Measurements from ENCODE around the gene COL4A2. TPM values are rescaled to one million over a fixed set of nuclear protein-coding genes. Genes with fewer than 3 reads are reported as not detected.

Gene COL4A2
- total RNA-seq, 1 donor from 2014 or later, result 60.9 TPM

- H3K36me3 Mint-ChIP-seq (ENCODE audit: unreplicated experiment), result peaks cover 5% of the 10 kb centered on the region
Observed at GRCh38 chr13:110472904-110473563, 165.9 kb downstream of the COL4A2 start.

GRCh38 chr13:110474713-110475112 lies 167.6 kb downstream of the COL4A2 start:
- peak overlapping the region; percentile 62 for H3K27ac Mint-ChIP-seq (ENCODE audit: unreplicated experiment)
- peaks cover 6% of the 10 kb centered on the region for H3K4me1 Mint-ChIP-seq (ENCODE audit: low read depth, unreplicated experiment)
- H3K36me3 Mint-ChIP-seq (ENCODE audit: unreplicated experiment), result peaks cover 5% of the 10 kb centered on the region
- peaks cover 5% of the 10 kb centered on the region for H3K9me3 Mint-ChIP-seq (ENCODE audit: unreplicated experiment)
- DNase-seq, result no peak
- no peak overlapping the region for H3K4me3 Mint-ChIP-seq (ENCODE audit: unreplicated experiment)
- H3K27me3 Mint-ChIP-seq (ENCODE audit: unreplicated experiment), result peaks cover 12% of the 10 kb centered on the region
- TF ChIP-seq CTCF (IDR thresholded peaks at IDR 0.05; ENCODE audit: partially characterized antibody, unreplicated experiment), result no peak

More at GRCh38 chr13:110472904-110473563, 165.9 kb downstream of the COL4A2 start:
- Mint-ChIP-seq H3K27ac (ENCODE audit: unreplicated experiment) (no peak overlapping the region), H3K4me3 (ENCODE audit: unreplicated experiment) (no peak overlapping the region), H3K9me3 (ENCODE audit: unreplicated experiment) (peaks cover 5% of the 10 kb centered on the region), H3K4me1 (ENCODE audit: low read depth, unreplicated experiment) (no peaks in the 10 kb centered on the region), H3K27me3 (ENCODE audit: unreplicated experiment) (peaks cover 10% of the 10 kb centered on the region)
- DNase-seq, result no peak
- no peak for TF ChIP-seq CTCF (IDR thresholded peaks at IDR 0.05; ENCODE audit: partially characterized antibody, unreplicated experiment)

GRCh38 chr13:110475117-110475516 lies 168.0 kb downstream of the COL4A2 start:
- Mint-ChIP-seq H3K4me3 (ENCODE audit: unreplicated experiment) (no peak overlapping the region), H3K27me3 (ENCODE audit: unreplicated experiment) (peaks cover 12% of the 10 kb centered on the region), H3K36me3 (ENCODE audit: unreplicated experiment) (peaks cover 5% of the 10 kb centered on the region), H3K4me1 (ENCODE audit: low read depth, unreplicated experiment) (peaks cover 7% of the 10 kb centered on the region), H3K9me3 (ENCODE audit: unreplicated experiment) (peaks cover 5% of the 10 kb centered on the region), H3K27ac (ENCODE audit: unreplicated experiment) (peak overlapping the region; percentile 62)
- no peak for TF ChIP-seq CTCF (IDR thresholded peaks at IDR 0.05; ENCODE audit: partially characterized antibody, unreplicated experiment)
- no peak for DNase-seq

- Mint-ChIP-seq H3K27ac (ENCODE audit: unreplicated experiment) (peak overlapping the region; percentile 28), H3K4me3 (ENCODE audit: unreplicated experiment) (no peak overlapping the region), H3K9me3 (ENCODE audit: unreplicated experiment) (peaks cover 5% of the 10 kb centered on the region), H3K27me3 (ENCODE audit: unreplicated experiment) (peaks cover 9% of the 10 kb centered on the region), H3K36me3 (ENCODE audit: unreplicated experiment) (peaks cover 4% of the 10 kb centered on the region), H3K4me1 (ENCODE audit: low read depth, unreplicated experiment) (peaks cover 7% of the 10 kb centered on the region)
- DNase-seq, result no peak
- TF ChIP-seq CTCF (IDR thresholded peaks at IDR 0.05; ENCODE audit: partially characterized antibody, unreplicated experiment), result no peak
Observed at GRCh38 chr13:110475550-110476219, 168.6 kb downstream of the COL4A2 start.

GRCh38 chr13:110476220-110476617 lies 169.1 kb downstream of the COL4A2 start:
- no peaks in the 10 kb centered on the region for H3K36me3 Mint-ChIP-seq (ENCODE audit: unreplicated experiment)
- no peak overlapping the region for H3K27ac Mint-ChIP-seq (ENCODE audit: unreplicated experiment)
- H3K4me1 Mint-ChIP-seq (ENCODE audit: low read depth, unreplicated experiment), result peaks cover 7% of the 10 kb centered on the region
- H3K27me3 Mint-ChIP-seq (ENCODE audit: unreplicated experiment), result peaks cover 8% of the 10 kb centered on the region
- no peak for TF ChIP-seq CTCF (IDR thresholded peaks at IDR 0.05; ENCODE audit: partially characterized antibody, unreplicated experiment)
- peaks cover 5% of the 10 kb centered on the region for H3K9me3 Mint-ChIP-seq (ENCODE audit: unreplicated experiment)
- H3K4me3 Mint-ChIP-seq (ENCODE audit: unreplicated experiment), result no peak overlapping the region
- DNase-seq, result no peak
